ENCODE measurements around the gene ORAI3. TPM values are rescaled to one million over a fixed set of nuclear protein-coding genes. Genes with fewer than 3 reads are reported as not detected.

Gene ORAI3
- total and polyA plus RNA-seq, 2 of the 13 experiments (the other 11 are each of a cell fraction or from before 2014, with no cell fraction given), result 11.4 to 32.0 TPM

- TF ChIP-seq ZZZ3 (CRISPR knock-in tag; IDR thresholded peaks at IDR 0.05; ENCODE audit: borderline replicate concordance) (no peak), GRHL1 (CRISPR knock-in tag; conservative IDR thresholded peaks at IDR 0.05) (no peak), DZIP1 (CRISPR knock-in tag; IDR thresholded peaks at IDR 0.05) (0 out of 2 replicates have a peak, but pooled peaks have one; percentile 76), ZNF280B (CRISPR knock-in tag; IDR thresholded peaks at IDR 0.05; ENCODE audit: borderline replicate concordance) (no peak), ZSCAN31 (CRISPR knock-in tag; IDR thresholded peaks at IDR 0.05; ENCODE audit: low read depth) (0 out of 2 replicates have a peak, but pooled peaks have one; percentile 10), ZBTB33 (CRISPR knock-in tag; IDR thresholded peaks at IDR 0.05) (peak; percentile 53), ASH2L (IDR thresholded peaks at IDR 0.05; ENCODE audit: insufficient read length, low read depth, low read length) (no peak), SAP130 (CRISPR knock-in tag; IDR thresholded peaks at IDR 0.05; ENCODE audit: low read depth) (no peak), ZNF263 (CRISPR knock-in tag; IDR thresholded peaks at IDR 0.05) (no peak), ZNF710 (CRISPR knock-in tag; IDR thresholded peaks at IDR 0.05; ENCODE audit: borderline replicate concordance) (no peak), CREBL2 (CRISPR knock-in tag; IDR thresholded peaks at IDR 0.05; ENCODE audit: borderline replicate concordance) (0 out of 2 replicates have a peak, but pooled peaks have one; percentile 61), TAF15 (IDR thresholded peaks at IDR 0.05; ENCODE audit: low read depth, low read length, poor library complexity, severe bottlenecking) (no peak), HINFP (CRISPR knock-in tag; IDR thresholded peaks at IDR 0.05; ENCODE audit: low read depth) (no peak), MBNL3 (CRISPR knock-in tag; conservative IDR thresholded peaks at IDR 0.05) (no peak), HOXD1 (CRISPR knock-in tag; IDR thresholded peaks at IDR 0.05) (no peak), ZNF629 (CRISPR knock-in tag; conservative IDR thresholded peaks at IDR 0.05) (no peak), SMARCC2 (IDR thresholded peaks at IDR 0.05) (no peak)
These were observed 1.7 kb downstream of the ORAI3 start (continued) for GRCh38 chr16:30950516-30951065.
